IMR-90 (cell line): ENCODE results near the gene FSTL3. TPM values are rescaled to one million over a fixed set of nuclear protein-coding genes. Genes with fewer than 3 reads are reported as not detected.

Experiments used
- ATAC-seq: fragments of 200-7000 bp; cut with Tn5 transposase; 2 replicates; pipeline ENCODE4 v1.9.1; 2020; ENCODE audit warnings: low read depth, mild to moderate bottlenecking, moderate library complexity
- BruUV-seq: library from RNA; stranded (reverse); fragments of 400-500 nt; replicated peaks from 2 replicates; lab custom pipeline; 2021; lab: Mats Ljungman, UMichigan
- CTCF ChIA-PET: fragments of 300-600 bp; formaldehyde crosslinking; extraction: SDS; loops from one replicate; lab custom pipeline; 2021; ENCODE audit warnings: antibody characterized with exemption; lab: Yijun Ruan, JAX
- POLR2A ChIA-PET: fragments of 300-600 bp; sonication (Branson Sonifier 250); formaldehyde crosslinking; loops from one replicate; lab custom pipeline; 2022; ENCODE audit warnings: antibody characterized with exemption; ENCODE audit not compliant: unreplicated experiment; lab: Charles Lee
- DNase-seq: peaks from one replicate; pipeline ENCODE4 v3.0.0; 2013
- H2AFZ ChIP-seq: replicated peaks from 2 replicates; pipeline ENCODE3; 2013; ENCODE audit warnings: low read length, mild to moderate bottlenecking; ENCODE audit not compliant: poor library complexity
- H2AK5ac ChIP-seq: 2 replicates; pipeline ENCODE4 v1.6.1; 2013; ENCODE audit warnings: low read depth, low read length, inconsistent platforms
- H2AK9ac ChIP-seq: replicated peaks from 2 replicates; pipeline ENCODE3; 2013; ENCODE audit warnings: mild to moderate bottlenecking, low read depth, low read length, moderate library complexity; ENCODE audit not compliant: poor library complexity
- H2BK120ac ChIP-seq: 2 replicates; pipeline ENCODE4 v1.6.1; 2013; ENCODE audit warnings: low read depth, low read length, inconsistent platforms
- H2BK15ac ChIP-seq: 3 replicates; pipeline ENCODE4 v1.6.1; 2013; ENCODE audit warnings: low read depth, low read length, inconsistent platforms
- H2BK20ac ChIP-seq: 2 replicates; pipeline ENCODE4 v1.6.1; 2013; ENCODE audit warnings: low read depth, mild to moderate bottlenecking, inconsistent platforms, low read length, moderate library complexity
- H2BK5ac ChIP-seq: 2 replicates; pipeline ENCODE4 v1.6.1; 2013; ENCODE audit warnings: mild to moderate bottlenecking, low read depth, low read length, inconsistent platforms; ENCODE audit not compliant: poor library complexity, severe bottlenecking
- H3K14ac ChIP-seq: replicated peaks from 2 replicates; pipeline ENCODE4 v1.6.1; 2013; ENCODE audit warnings: low read depth, low read length, inconsistent platforms
- H3K18ac ChIP-seq: 2 replicates; pipeline ENCODE4 v1.6.1; 2013; ENCODE audit warnings: low read depth, low read length, control low read depth
- H3K23ac ChIP-seq: 2 replicates; pipeline ENCODE4 v1.6.1; 2013; ENCODE audit warnings: low read depth, low read length, inconsistent platforms
- H3K27ac ChIP-seq: 2 replicates; pipeline ENCODE4 v1.5.1; 2013; ENCODE audit warnings: mild to moderate bottlenecking, control low read depth, low read length; ENCODE audit not compliant: insufficient read depth
- H3K27me3 ChIP-seq: 2 replicates; pipeline ENCODE4 v1.6.1; 2013; ENCODE audit warnings: low read length; ENCODE audit not compliant: control insufficient read depth, insufficient read depth
- H3K36me3 ChIP-seq: 2 replicates; pipeline ENCODE4 v1.6.1; 2013; ENCODE audit warnings: low read length, mixed read lengths; ENCODE audit not compliant: control insufficient read depth, insufficient read depth
- H3K4ac ChIP-seq: 2 replicates; pipeline ENCODE4 v1.6.1; 2013; ENCODE audit warnings: low read depth, low read length, inconsistent platforms
- H3K4me1 ChIP-seq: 2 replicates; pipeline ENCODE4 v1.6.1; 2013; ENCODE audit warnings: low read length, mixed read lengths; ENCODE audit not compliant: control insufficient read depth, insufficient read depth
- H3K4me2 ChIP-seq: 2 replicates; pipeline ENCODE4 v1.6.1; 2013; ENCODE audit warnings: low read depth, mild to moderate bottlenecking, control low read depth, low read length, moderate library complexity
- H3K4me3 ChIP-seq: 2 replicates; pipeline ENCODE4 v1.5.1; 2013; ENCODE audit warnings: low read depth, mild to moderate bottlenecking, control low read depth, low read length, moderate library complexity; ENCODE audit not compliant: insufficient read depth
- H3K56ac ChIP-seq: 2 replicates; pipeline ENCODE4 v1.6.1; 2013; ENCODE audit warnings: low read length, inconsistent platforms; ENCODE audit not compliant: insufficient read depth; ENCODE audit errors: extremely low read depth
- H3K79me1 ChIP-seq, 2 experiments: 2 replicates each; pipeline ENCODE4 v1.6.1; 2013; ENCODE audit warnings: low read length in 2 of 2, inconsistent platforms in 1 of 2, low read depth in 1 of 2
- H3K9ac ChIP-seq: 2 replicates; pipeline ENCODE4 v1.6.1; 2013; ENCODE audit warnings: low read depth, low read length, control low read depth
- H3K9me1 ChIP-seq: 2 replicates; pipeline ENCODE4 v1.6.1; 2013; ENCODE audit warnings: low read length, inconsistent platforms; ENCODE audit not compliant: insufficient read depth
- H3K9me3 ChIP-seq: 2 replicates; pipeline ENCODE4 v1.6.1; 2013; ENCODE audit warnings: low read length; ENCODE audit not compliant: control insufficient read depth, insufficient read depth
- H4K20me1 ChIP-seq: 2 replicates; pipeline ENCODE4 v1.6.1; 2013; ENCODE audit warnings: low read length, inconsistent platforms; ENCODE audit not compliant: insufficient read depth
- H4K5ac ChIP-seq: 2 replicates; pipeline ENCODE4 v1.6.1; 2013; ENCODE audit warnings: mild to moderate bottlenecking, low read depth, low read length, control low read depth
- H4K8ac ChIP-seq, 2 experiments: 2 replicates each; pipeline ENCODE4 v1.6.1; 2013; ENCODE audit warnings: low read depth in 2 of 2, low read length in 2 of 2, control low read depth in 1 of 2, inconsistent platforms in 1 of 2
- H4K91ac ChIP-seq: 2 replicates; pipeline ENCODE4 v1.6.1; 2013; ENCODE audit warnings: low read depth, low read length, inconsistent platforms; ENCODE audit not compliant: insufficient read depth
- CEBPB ChIP-seq: IDR thresholded peaks from 2 replicates; pipeline ENCODE4 v1.6.1; 2012; ENCODE audit warnings: low read depth, low read length, improper control_type of control experiment
- CHD1 ChIP-seq: IDR thresholded peaks from 2 replicates; pipeline ENCODE4 v1.6.1; 2012; ENCODE audit warnings: low read depth, low read length, improper control_type of control experiment
- FOS ChIP-seq: fragments of 150-350 bp; IDR thresholded peaks from 2 replicates; pipeline ENCODE4 v1.6.1; 2016; ENCODE audit warnings: low read depth, low read length
- MAFK ChIP-seq: IDR thresholded peaks from 2 replicates; pipeline ENCODE4 v1.6.1; 2012; ENCODE audit warnings: low read depth, low read length, improper control_type of control experiment
- MAZ ChIP-seq: IDR thresholded peaks from 2 replicates; pipeline ENCODE4 v1.6.1; 2012; ENCODE audit warnings: low read depth, mild to moderate bottlenecking, low read length, improper control_type of control experiment, moderate library complexity, borderline replicate concordance
- MXI1 ChIP-seq: IDR thresholded peaks from 2 replicates; pipeline ENCODE4 v1.6.1; 2012; ENCODE audit warnings: low read depth, mild to moderate bottlenecking, low read length, moderate library complexity, borderline replicate concordance
- NFE2L2 ChIP-seq: fragments of 150-350 bp; IDR thresholded peaks from 2 replicates; pipeline ENCODE4 v1.6.1; 2016; ENCODE audit warnings: low read depth, mild to moderate bottlenecking, low read length
- POLR2A ChIP-seq: IDR thresholded peaks from 2 replicates; pipeline ENCODE4 v1.6.1; 2012; ENCODE audit warnings: mild to moderate bottlenecking, low read depth, low read length
- RAD21 ChIP-seq: IDR thresholded peaks from 2 replicates; pipeline ENCODE4 v1.6.1; 2012; ENCODE audit warnings: low read length, improper control_type of control experiment
- RCOR1 ChIP-seq: IDR thresholded peaks from 2 replicates; pipeline ENCODE4 v1.6.1; 2012; ENCODE audit warnings: mild to moderate bottlenecking, low read length, improper control_type of control experiment; ENCODE audit not compliant: insufficient replicate concordance
- RFX5 ChIP-seq: IDR thresholded peaks from 2 replicates; pipeline ENCODE4 v1.8.0; 2012; ENCODE audit warnings: low read depth, mild to moderate bottlenecking, low read length, moderate library complexity
- SMC3 ChIP-seq: fragments of 150-350 bp; IDR thresholded peaks from 2 replicates; pipeline ENCODE4 v1.6.1; 2016; ENCODE audit warnings: low read depth, mild to moderate bottlenecking, antibody characterized with exemption, low read length, moderate library complexity
- WGBS, 2 experiments: methylation state at CpG; one replicate each; pipeline versions ENCODE4 v1.1.5 to v1.1.7; 2013; ENCODE audit warnings: missing lambda C conversion rate in 2 of 2; ENCODE audit not compliant: insufficient read length in 1 of 2; ENCODE audit errors: extremely low coverage in 2 of 2; 5-methylcytosine and 5-hydroxymethylcytosine counted together
- dilution Hi-C: fragments of 300-500 bp; cut with HindIII; formaldehyde crosslinking; loops from one replicate; pipeline ENCODE4 v1.14.3; 2018; ENCODE audit warnings: low sequenced_read_pairs; ENCODE audit not compliant: unreplicated experiment
- in situ Hi-C: fragments of 300-500 bp; cut with MboI; formaldehyde crosslinking; loops from 3 replicates; pipeline ENCODE4 v1.14.3; 2019; ENCODE audit warnings: low sequenced_read_pairs, inconsistent platforms, mixed read lengths
- intact Hi-C: fragments of 100-400 bp; cut with micrococcal nuclease; formaldehyde crosslinking; loops from 2 replicates; pipeline ENCODE4 v1.10.0; 2022
- polyA plus RNA-seq, 3 experiments: library from polyadenylated mRNA; depleted of rRNA; stranded (reverse); fragments of >200 nt; gene quantifications; 2 replicates each; pipeline ENCODE4 v1.2.3, GENCODE V29; 2012; ENCODE audit warnings: low replicate concordance in 1 of 3
- total RNA-seq: library from RNA; depleted of rRNA; stranded (reverse); fragments of >200 nt; gene quantifications from 2 replicates; pipeline ENCODE4 v1.2.3, GENCODE V29; 2012
- TF ChIP-seq, protein P1 (sequence below): fragments of 150-350 bp; IDR thresholded peaks from 2 replicates; pipeline ENCODE4 v1.6.1; 2017; ENCODE audit warnings: mild to moderate bottlenecking, antibody characterized with exemption, low read length, low read depth
- TF ChIP-seq, protein P2 (sequence below): conservative IDR thresholded peaks from 2 replicates; pipeline ENCODE4 v1.5.1; 2012; ENCODE audit warnings: mild to moderate bottlenecking, low read depth, low read length, improper control_type of control experiment
- TF ChIP-seq, protein P3 (sequence below): fragments of 150-350 bp; IDR thresholded peaks from 2 replicates; pipeline ENCODE4 v1.6.1; 2016; ENCODE audit warnings: low read depth, mild to moderate bottlenecking, low read length, moderate library complexity, borderline replicate concordance

FSTL3 gene
- total and polyA plus RNA-seq, 2 of the 4 experiments (the other 2 are of a cell fraction): 32.3 to 76.9 TPM

DNA sequence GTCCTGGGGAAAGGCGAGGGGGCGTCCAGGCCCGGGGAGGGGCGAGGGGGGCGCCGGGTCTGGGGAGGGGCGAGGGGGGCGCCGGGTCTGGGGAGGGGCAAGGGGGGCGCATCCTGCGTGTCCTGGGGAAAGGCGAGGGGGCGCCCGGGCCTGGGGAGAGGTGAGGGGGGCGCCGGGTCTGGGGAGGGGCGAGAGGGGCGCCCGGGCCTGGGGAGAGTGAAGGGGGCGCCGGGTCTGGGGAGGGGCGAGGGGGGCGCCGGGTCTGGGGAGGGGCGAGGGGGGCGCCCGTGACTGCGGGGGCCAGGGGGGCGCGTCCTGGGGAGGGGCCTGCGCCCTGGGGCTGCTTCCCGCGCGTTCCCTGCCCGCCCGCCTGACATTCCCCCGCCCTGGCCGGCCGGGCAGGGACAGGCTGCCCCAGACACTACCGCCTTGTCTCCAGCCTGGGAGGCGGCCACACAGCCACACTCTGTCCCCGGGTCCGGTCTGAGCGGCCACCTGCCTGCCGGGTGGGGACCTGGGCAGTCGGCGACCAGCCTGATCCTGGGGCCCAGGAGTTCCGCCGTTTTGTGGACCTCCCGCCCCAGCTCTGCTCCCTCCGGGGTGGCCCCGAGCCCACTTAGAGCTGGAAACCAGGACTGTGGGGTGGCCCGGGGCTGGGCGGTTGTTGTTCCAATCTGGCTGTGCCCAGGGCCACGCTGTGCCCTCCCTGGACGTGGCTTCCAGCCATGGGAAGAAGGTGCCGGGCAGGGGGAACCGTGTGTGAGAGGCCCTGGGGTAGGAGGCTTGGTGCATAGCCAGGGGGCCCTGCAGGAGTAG, 44.4 kb downstream of the FSTL3 start:
- Histone ChIP-seq H3K36me3 (peaks cover 6% of the 10 kb centered on the region; the same call in 1 of the 2 replicates), H4K5ac (no peak overlapping the region), H2AK5ac (no peak overlapping the region), H3K9me1 (no peaks in the 10 kb centered on the region), H3K23ac (no peak overlapping the region), H2BK5ac (no peak overlapping the region), H3K4me2 (no peak overlapping the region), H2BK15ac (no peak overlapping the region), H2AFZ (no peak overlapping the region), H3K4me1 (peaks cover 4% of the 10 kb centered on the region; the same call in 1 of the 2 replicates), H3K18ac (no peak overlapping the region), H2BK20ac (no peak overlapping the region), H2BK120ac (no peak overlapping the region), H3K4ac (no peak overlapping the region), H3K14ac (no peak overlapping the region), H4K91ac (no peak overlapping the region), H3K4me3 (no peak overlapping the region), H3K56ac (no peak overlapping the region), H4K20me1 (peaks cover 3% of the 10 kb centered on the region), H3K9me3 (peaks cover 3% of the 10 kb centered on the region), H2AK9ac (no peak overlapping the region), H4K8ac (no peak overlapping the region), H3K27ac (no peak overlapping the region), H3K9ac (no peak overlapping the region), H3K79me1 (no peaks in the 10 kb centered on the region; a peak in 1 of 4 replicates), H3K27me3 (peaks cover 2% of the 10 kb centered on the region; the same call in 1 of the 2 replicates)
- DNase-seq (no peak), ATAC-seq (no peak)
- in situ Hi-C loops: no loop called here
- dilution Hi-C loops: no loop called here
- BruUV-seq: no TSS peak
- intact Hi-C loops: no loop called here
- 49% methylated on average over 17 of the region's 58 CpGs; no CpG with 5 or more reads in 1 of the 2 experiments for WGBS, 2 experiments
- ChIA-PET POLR2A (no interaction called here), CTCF (interaction anchor here (0.6 kb wide), 1 partner anchor 146 kb away, joined by 3 read pairs; no protein-coding TSS in a partner anchor)
- TF ChIP-seq RAD21 (no peak), CHD1 (no peak), MAZ (no peak), MAFK (no peak), RCOR1 (no peak), RFX5 (no peak), FOS (no peak), MXI1 (no peak), CEBPB (no peak), POLR2A (no peak), SMC3 (no peak), NFE2L2 (no peak)
- TF ChIP-seq, protein P1, sequence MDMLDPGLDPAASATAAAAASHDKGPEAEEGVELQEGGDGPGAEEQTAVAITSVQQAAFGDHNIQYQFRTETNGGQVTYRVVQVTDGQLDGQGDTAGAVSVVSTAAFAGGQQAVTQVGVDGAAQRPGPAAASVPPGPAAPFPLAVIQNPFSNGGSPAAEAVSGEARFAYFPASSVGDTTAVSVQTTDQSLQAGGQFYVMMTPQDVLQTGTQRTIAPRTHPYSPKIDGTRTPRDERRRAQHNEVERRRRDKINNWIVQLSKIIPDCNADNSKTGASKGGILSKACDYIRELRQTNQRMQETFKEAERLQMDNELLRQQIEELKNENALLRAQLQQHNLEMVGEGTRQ: no peak
- TF ChIP-seq, protein P2, sequence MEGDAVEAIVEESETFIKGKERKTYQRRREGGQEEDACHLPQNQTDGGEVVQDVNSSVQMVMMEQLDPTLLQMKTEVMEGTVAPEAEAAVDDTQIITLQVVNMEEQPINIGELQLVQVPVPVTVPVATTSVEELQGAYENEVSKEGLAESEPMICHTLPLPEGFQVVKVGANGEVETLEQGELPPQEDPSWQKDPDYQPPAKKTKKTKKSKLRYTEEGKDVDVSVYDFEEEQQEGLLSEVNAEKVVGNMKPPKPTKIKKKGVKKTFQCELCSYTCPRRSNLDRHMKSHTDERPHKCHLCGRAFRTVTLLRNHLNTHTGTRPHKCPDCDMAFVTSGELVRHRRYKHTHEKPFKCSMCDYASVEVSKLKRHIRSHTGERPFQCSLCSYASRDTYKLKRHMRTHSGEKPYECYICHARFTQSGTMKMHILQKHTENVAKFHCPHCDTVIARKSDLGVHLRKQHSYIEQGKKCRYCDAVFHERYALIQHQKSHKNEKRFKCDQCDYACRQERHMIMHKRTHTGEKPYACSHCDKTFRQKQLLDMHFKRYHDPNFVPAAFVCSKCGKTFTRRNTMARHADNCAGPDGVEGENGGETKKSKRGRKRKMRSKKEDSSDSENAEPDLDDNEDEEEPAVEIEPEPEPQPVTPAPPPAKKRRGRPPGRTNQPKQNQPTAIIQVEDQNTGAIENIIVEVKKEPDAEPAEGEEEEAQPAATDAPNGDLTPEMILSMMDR: no peak
- TF ChIP-seq, protein P3, sequence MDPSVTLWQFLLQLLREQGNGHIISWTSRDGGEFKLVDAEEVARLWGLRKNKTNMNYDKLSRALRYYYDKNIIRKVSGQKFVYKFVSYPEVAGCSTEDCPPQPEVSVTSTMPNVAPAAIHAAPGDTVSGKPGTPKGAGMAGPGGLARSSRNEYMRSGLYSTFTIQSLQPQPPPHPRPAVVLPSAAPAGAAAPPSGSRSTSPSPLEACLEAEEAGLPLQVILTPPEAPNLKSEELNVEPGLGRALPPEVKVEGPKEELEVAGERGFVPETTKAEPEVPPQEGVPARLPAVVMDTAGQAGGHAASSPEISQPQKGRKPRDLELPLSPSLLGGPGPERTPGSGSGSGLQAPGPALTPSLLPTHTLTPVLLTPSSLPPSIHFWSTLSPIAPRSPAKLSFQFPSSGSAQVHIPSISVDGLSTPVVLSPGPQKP: no peak
